IMR-90 (cell line): ENCODE results near the gene CDCA4. TPM values are rescaled to one million over a fixed set of nuclear protein-coding genes. Genes with fewer than 3 reads are reported as not detected.

Experiments
- ATAC-seq: fragments of 200-7000 bp; cut with Tn5 transposase; 2 replicates; pipeline ENCODE4 v1.9.1; 2020; ENCODE audit warnings: low read depth, mild to moderate bottlenecking, moderate library complexity
- BruUV-seq: library from RNA; stranded (reverse); fragments of 400-500 nt; replicated peaks from 2 replicates; lab custom pipeline; 2021; lab: Mats Ljungman, UMichigan
- CTCF ChIA-PET: fragments of 300-600 bp; formaldehyde crosslinking; extraction: SDS; loops from one replicate; lab custom pipeline; 2021; ENCODE audit warnings: antibody characterized with exemption; lab: Yijun Ruan, JAX
- POLR2A ChIA-PET: fragments of 300-600 bp; sonication (Branson Sonifier 250); formaldehyde crosslinking; loops from one replicate; lab custom pipeline; 2022; ENCODE audit warnings: antibody characterized with exemption; ENCODE audit not compliant: unreplicated experiment; lab: Charles Lee
- DNase-seq: peaks from one replicate; pipeline ENCODE4 v3.0.0; 2013
- H2AFZ ChIP-seq: replicated peaks from 2 replicates; pipeline ENCODE3; 2013; ENCODE audit warnings: low read length, mild to moderate bottlenecking; ENCODE audit not compliant: poor library complexity
- H2AK5ac ChIP-seq: 2 replicates; pipeline ENCODE4 v1.6.1; 2013; ENCODE audit warnings: low read depth, low read length, inconsistent platforms
- H2AK9ac ChIP-seq: replicated peaks from 2 replicates; pipeline ENCODE3; 2013; ENCODE audit warnings: mild to moderate bottlenecking, low read depth, low read length, moderate library complexity; ENCODE audit not compliant: poor library complexity
- H2BK120ac ChIP-seq: 2 replicates; pipeline ENCODE4 v1.6.1; 2013; ENCODE audit warnings: low read depth, low read length, inconsistent platforms
- H2BK15ac ChIP-seq: 3 replicates; pipeline ENCODE4 v1.6.1; 2013; ENCODE audit warnings: low read depth, low read length, inconsistent platforms
- H2BK20ac ChIP-seq: 2 replicates; pipeline ENCODE4 v1.6.1; 2013; ENCODE audit warnings: low read depth, mild to moderate bottlenecking, inconsistent platforms, low read length, moderate library complexity
- H2BK5ac ChIP-seq: 2 replicates; pipeline ENCODE4 v1.6.1; 2013; ENCODE audit warnings: mild to moderate bottlenecking, low read depth, low read length, inconsistent platforms; ENCODE audit not compliant: poor library complexity, severe bottlenecking
- H3K14ac ChIP-seq: replicated peaks from 2 replicates; pipeline ENCODE4 v1.6.1; 2013; ENCODE audit warnings: low read depth, low read length, inconsistent platforms
- H3K18ac ChIP-seq: 2 replicates; pipeline ENCODE4 v1.6.1; 2013; ENCODE audit warnings: low read depth, low read length, control low read depth
- H3K23ac ChIP-seq: 2 replicates; pipeline ENCODE4 v1.6.1; 2013; ENCODE audit warnings: low read depth, low read length, inconsistent platforms
- H3K27ac ChIP-seq: 2 replicates; pipeline ENCODE4 v1.5.1; 2013; ENCODE audit warnings: mild to moderate bottlenecking, control low read depth, low read length; ENCODE audit not compliant: insufficient read depth
- H3K27me3 ChIP-seq: 2 replicates; pipeline ENCODE4 v1.6.1; 2013; ENCODE audit warnings: low read length; ENCODE audit not compliant: control insufficient read depth, insufficient read depth
- H3K36me3 ChIP-seq: 2 replicates; pipeline ENCODE4 v1.6.1; 2013; ENCODE audit warnings: low read length, mixed read lengths; ENCODE audit not compliant: control insufficient read depth, insufficient read depth
- H3K4ac ChIP-seq: 2 replicates; pipeline ENCODE4 v1.6.1; 2013; ENCODE audit warnings: low read depth, low read length, inconsistent platforms
- H3K4me1 ChIP-seq: 2 replicates; pipeline ENCODE4 v1.6.1; 2013; ENCODE audit warnings: low read length, mixed read lengths; ENCODE audit not compliant: control insufficient read depth, insufficient read depth
- H3K4me2 ChIP-seq: 2 replicates; pipeline ENCODE4 v1.6.1; 2013; ENCODE audit warnings: low read depth, mild to moderate bottlenecking, control low read depth, low read length, moderate library complexity
- H3K4me3 ChIP-seq: 2 replicates; pipeline ENCODE4 v1.5.1; 2013; ENCODE audit warnings: low read depth, mild to moderate bottlenecking, control low read depth, low read length, moderate library complexity; ENCODE audit not compliant: insufficient read depth
- H3K56ac ChIP-seq: 2 replicates; pipeline ENCODE4 v1.6.1; 2013; ENCODE audit warnings: low read length, inconsistent platforms; ENCODE audit not compliant: insufficient read depth; ENCODE audit errors: extremely low read depth
- H3K79me1 ChIP-seq, 2 experiments: 2 replicates each; pipeline ENCODE4 v1.6.1; 2013; ENCODE audit warnings: low read length in 2 of 2, inconsistent platforms in 1 of 2, low read depth in 1 of 2
- H3K9ac ChIP-seq: 2 replicates; pipeline ENCODE4 v1.6.1; 2013; ENCODE audit warnings: low read depth, low read length, control low read depth
- H3K9me1 ChIP-seq: 2 replicates; pipeline ENCODE4 v1.6.1; 2013; ENCODE audit warnings: low read length, inconsistent platforms; ENCODE audit not compliant: insufficient read depth
- H3K9me3 ChIP-seq: 2 replicates; pipeline ENCODE4 v1.6.1; 2013; ENCODE audit warnings: low read length; ENCODE audit not compliant: control insufficient read depth, insufficient read depth
- H4K20me1 ChIP-seq: 2 replicates; pipeline ENCODE4 v1.6.1; 2013; ENCODE audit warnings: low read length, inconsistent platforms; ENCODE audit not compliant: insufficient read depth
- H4K5ac ChIP-seq: 2 replicates; pipeline ENCODE4 v1.6.1; 2013; ENCODE audit warnings: mild to moderate bottlenecking, low read depth, low read length, control low read depth
- H4K8ac ChIP-seq, 2 experiments: 2 replicates each; pipeline ENCODE4 v1.6.1; 2013; ENCODE audit warnings: low read depth in 2 of 2, low read length in 2 of 2, control low read depth in 1 of 2, inconsistent platforms in 1 of 2
- H4K91ac ChIP-seq: 2 replicates; pipeline ENCODE4 v1.6.1; 2013; ENCODE audit warnings: low read depth, low read length, inconsistent platforms; ENCODE audit not compliant: insufficient read depth
- BHLHE40 ChIP-seq: fragments of 150-350 bp; IDR thresholded peaks from 2 replicates; pipeline ENCODE4 v1.6.1; 2016; ENCODE audit warnings: mild to moderate bottlenecking, low read depth, low read length
- CEBPB ChIP-seq: IDR thresholded peaks from 2 replicates; pipeline ENCODE4 v1.6.1; 2012; ENCODE audit warnings: low read depth, low read length, improper control_type of control experiment
- CHD1 ChIP-seq: IDR thresholded peaks from 2 replicates; pipeline ENCODE4 v1.6.1; 2012; ENCODE audit warnings: low read depth, low read length, improper control_type of control experiment
- CTCF ChIP-seq: conservative IDR thresholded peaks from 2 replicates; pipeline ENCODE4 v1.5.1; 2012; ENCODE audit warnings: mild to moderate bottlenecking, low read depth, low read length, improper control_type of control experiment
- ELK1 ChIP-seq: fragments of 150-350 bp; IDR thresholded peaks from 2 replicates; pipeline ENCODE4 v1.6.1; 2016; ENCODE audit warnings: low read depth, mild to moderate bottlenecking, low read length, moderate library complexity, borderline replicate concordance
- FOS ChIP-seq: fragments of 150-350 bp; IDR thresholded peaks from 2 replicates; pipeline ENCODE4 v1.6.1; 2016; ENCODE audit warnings: low read depth, low read length
- MAFK ChIP-seq: IDR thresholded peaks from 2 replicates; pipeline ENCODE4 v1.6.1; 2012; ENCODE audit warnings: low read depth, low read length, improper control_type of control experiment
- MAZ ChIP-seq: IDR thresholded peaks from 2 replicates; pipeline ENCODE4 v1.6.1; 2012; ENCODE audit warnings: low read depth, mild to moderate bottlenecking, low read length, improper control_type of control experiment, moderate library complexity, borderline replicate concordance
- MXI1 ChIP-seq: IDR thresholded peaks from 2 replicates; pipeline ENCODE4 v1.6.1; 2012; ENCODE audit warnings: low read depth, mild to moderate bottlenecking, low read length, moderate library complexity, borderline replicate concordance
- NFE2L2 ChIP-seq: fragments of 150-350 bp; IDR thresholded peaks from 2 replicates; pipeline ENCODE4 v1.6.1; 2016; ENCODE audit warnings: low read depth, mild to moderate bottlenecking, low read length
- POLR2A ChIP-seq: IDR thresholded peaks from 2 replicates; pipeline ENCODE4 v1.6.1; 2012; ENCODE audit warnings: mild to moderate bottlenecking, low read depth, low read length
- RAD21 ChIP-seq: IDR thresholded peaks from 2 replicates; pipeline ENCODE4 v1.6.1; 2012; ENCODE audit warnings: low read length, improper control_type of control experiment
- RCOR1 ChIP-seq: IDR thresholded peaks from 2 replicates; pipeline ENCODE4 v1.6.1; 2012; ENCODE audit warnings: mild to moderate bottlenecking, low read length, improper control_type of control experiment; ENCODE audit not compliant: insufficient replicate concordance
- RFX5 ChIP-seq: IDR thresholded peaks from 2 replicates; pipeline ENCODE4 v1.8.0; 2012; ENCODE audit warnings: low read depth, mild to moderate bottlenecking, low read length, moderate library complexity
- SMC3 ChIP-seq: fragments of 150-350 bp; IDR thresholded peaks from 2 replicates; pipeline ENCODE4 v1.6.1; 2016; ENCODE audit warnings: low read depth, mild to moderate bottlenecking, antibody characterized with exemption, low read length, moderate library complexity
- USF2 ChIP-seq: fragments of 150-350 bp; IDR thresholded peaks from 2 replicates; pipeline ENCODE4 v1.6.1; 2017; ENCODE audit warnings: mild to moderate bottlenecking, antibody characterized with exemption, low read length, low read depth
- WGBS, 2 experiments: methylation state at CpG; one replicate each; pipeline versions ENCODE4 v1.1.5 to v1.1.7; 2013; ENCODE audit warnings: missing lambda C conversion rate in 2 of 2; ENCODE audit not compliant: insufficient read length in 1 of 2; ENCODE audit errors: extremely low coverage in 2 of 2; 5-methylcytosine and 5-hydroxymethylcytosine counted together
- dilution Hi-C: fragments of 300-500 bp; cut with HindIII; formaldehyde crosslinking; loops from one replicate; pipeline ENCODE4 v1.14.3; 2018; ENCODE audit warnings: low sequenced_read_pairs; ENCODE audit not compliant: unreplicated experiment
- in situ Hi-C: fragments of 300-500 bp; cut with MboI; formaldehyde crosslinking; loops from 3 replicates; pipeline ENCODE4 v1.14.3; 2019; ENCODE audit warnings: low sequenced_read_pairs, inconsistent platforms, mixed read lengths
- intact Hi-C: fragments of 100-400 bp; cut with micrococcal nuclease; formaldehyde crosslinking; loops from 2 replicates; pipeline ENCODE4 v1.10.0; 2022
- polyA plus RNA-seq, 3 experiments: library from polyadenylated mRNA; depleted of rRNA; stranded (reverse); fragments of >200 nt; gene quantifications; 2 replicates each; pipeline ENCODE4 v1.2.3, GENCODE V29; 2012; ENCODE audit warnings: low replicate concordance in 1 of 3
- total RNA-seq: library from RNA; depleted of rRNA; stranded (reverse); fragments of >200 nt; gene quantifications from 2 replicates; pipeline ENCODE4 v1.2.3, GENCODE V29; 2012

CDCA4 gene
- total and polyA plus RNA-seq, 2 of the 4 experiments (the other 2 are of a cell fraction) = 17.7 to 18.6 TPM

GRCh38 chr14:105014631-105015030 lies 6.3 kb downstream of the CDCA4 start:
- no CpG with 5 or more reads among the region's 4 CpGs for WGBS, 2 experiments
- Histone ChIP-seq H2AFZ (no peak overlapping the region), H2BK15ac (no peak overlapping the region), H2BK5ac (no peak overlapping the region), H3K18ac (no peak overlapping the region), H4K5ac (peak overlapping the region; percentile 60; the same call in 1 of the 2 replicates), H2AK5ac (no peak overlapping the region), H3K4me3 (no peak overlapping the region), H4K8ac (peak overlapping the region in 1 of 2 experiments; percentile 74; a peak in 2 of 4 replicates), H3K9me3 (no peaks in the 10 kb centered on the region), H4K91ac (no peak overlapping the region), H3K23ac (peak overlapping the region; percentile 86), H3K36me3 (peaks cover 20% of the 10 kb centered on the region), H3K4me1 (peaks cover 30% of the 10 kb centered on the region), H3K14ac (peak overlapping the region; percentile 42; the same call in 1 of the 2 replicates), H3K79me1 (peaks cover 11 to 52% of the 10 kb centered on the region in 2 experiments), H3K9me1 (peaks cover 30% of the 10 kb centered on the region), H2BK120ac (no peak overlapping the region), H3K27me3 (no peaks in the 10 kb centered on the region), H3K27ac (no peak overlapping the region), H3K56ac (no peak overlapping the region), H3K4me2 (peak overlapping the region; percentile 92), H3K4ac (0 out of 2 replicates have a peak overlapping the region, but pooled peaks have one; percentile 16), H4K20me1 (peaks cover 85% of the 10 kb centered on the region), H3K9ac (0 out of 2 replicates have a peak overlapping the region, but pooled peaks have one; percentile 16), H2AK9ac (peak overlapping the region; percentile 79), H2BK20ac (no peak overlapping the region)
- no TSS peak for BruUV-seq
- intact Hi-C loops (no loop called here), in situ Hi-C loops (no loop called here), dilution Hi-C loops (no loop called here)
- POLR2A ChIA-PET = no interaction called here
- no peak for TF ChIP-seq SMC3
- no peak for TF ChIP-seq ELK1
- TF ChIP-seq RFX5 = no peak
- TF ChIP-seq USF2 = no peak
- no peak for TF ChIP-seq MAZ
- no peak for TF ChIP-seq BHLHE40
- no peak for TF ChIP-seq CTCF
- no peak for TF ChIP-seq CHD1
- TF ChIP-seq RAD21 = no peak
- no peak for TF ChIP-seq MAFK
- TF ChIP-seq CEBPB = no peak
- no peak for TF ChIP-seq MXI1
- no peak for TF ChIP-seq FOS
- no peak for TF ChIP-seq NFE2L2
- no peak for TF ChIP-seq POLR2A
- TF ChIP-seq RCOR1 = no peak
- CTCF ChIA-PET = no interaction called here
- ATAC-seq = no peak; the same call in 1 of the 2 replicates
- DNase-seq = no peak
